Renal cortex interstitium (tissue), 11 donors: ENCODE data around the gene TNS3. TPM values are rescaled to one million over a fixed set of nuclear protein-coding genes. Genes with fewer than 3 reads are reported as not detected.

Source experiments
- DNase-seq, 11 donors: peaks; one replicate each; pipeline ENCODE4 v3.0.0-alpha.2; 2013; ENCODE audit warnings: low read depth in 9 of 11, low spot score in 4 of 11; ENCODE audit errors: extremely low read depth in 1 of 11
- polyA plus RNA-seq, 3 donors: library from polyadenylated mRNA; unstranded; fragments of 120-200 nt; gene quantifications; one replicate each; pipeline ENCODE4 v1.2.1, GENCODE V29; 2013; ENCODE audit not compliant: insufficient read length in 3 of 3

Gene TNS3
- polyA plus RNA-seq, 3 donors, result 88.3 to 97.2 (median 88.6) TPM

- no peak for DNase-seq
These were observed 256.6 kb downstream of the TNS3 start for GRCh38 chr7:47325337-47325736.

DNA sequence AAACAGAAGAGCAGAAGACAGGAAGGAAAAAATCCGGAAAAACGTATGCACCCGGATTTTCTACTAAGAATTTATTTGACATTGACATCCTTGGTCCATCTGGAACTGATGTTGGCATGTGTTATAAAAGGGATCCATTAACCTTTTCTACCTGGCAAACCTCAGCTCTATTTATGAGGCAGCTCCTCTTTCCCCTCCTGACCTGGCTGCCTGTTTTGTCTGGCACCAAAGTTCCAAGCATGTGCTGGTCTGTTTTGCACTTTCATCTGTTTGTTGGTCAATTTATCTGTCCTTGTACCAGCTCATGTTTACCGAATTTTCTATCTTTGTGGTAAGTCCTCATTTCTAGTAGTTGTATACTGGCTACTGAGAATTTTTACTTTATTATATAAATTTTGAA, 258.0 kb downstream of the TNS3 start:
- DNase-seq, result no peak

- DNase-seq, result no peak
These were observed 259.2 kb downstream of the TNS3 start for GRCh38 chr7:47322731-47323130.

- no peak for DNase-seq
These were observed 261.6 kb downstream of the TNS3 start for GRCh38 chr7:47320296-47320695.

GRCh38 chr7:47318395-47319182, 263.3 kb downstream of the TNS3 start:
- no peak for DNase-seq

DNA sequence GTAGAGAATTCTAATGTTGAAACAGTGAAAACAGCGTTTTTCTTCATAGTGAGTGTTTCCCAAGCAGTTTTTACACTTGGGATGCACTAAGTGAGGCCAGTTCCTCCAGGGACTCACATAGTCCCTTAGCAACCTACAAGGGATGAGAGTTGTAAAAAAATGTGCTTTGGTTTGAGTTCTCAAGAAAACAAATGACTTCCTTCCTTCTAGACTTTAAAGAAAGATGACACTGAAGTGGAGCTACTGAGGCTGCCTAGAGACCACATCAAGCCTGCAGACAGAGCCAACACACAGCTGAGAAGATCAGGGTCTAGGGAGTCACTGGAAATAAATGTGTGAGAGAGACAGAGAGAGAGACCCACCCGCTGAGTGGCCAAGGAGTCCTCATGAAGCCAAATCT, 264.4 kb downstream of the TNS3 start:
- no peak for DNase-seq

GRCh38 chr7:47314728-47315607, 266.9 kb downstream of the TNS3 start:
- no peak for DNase-seq

DNA sequence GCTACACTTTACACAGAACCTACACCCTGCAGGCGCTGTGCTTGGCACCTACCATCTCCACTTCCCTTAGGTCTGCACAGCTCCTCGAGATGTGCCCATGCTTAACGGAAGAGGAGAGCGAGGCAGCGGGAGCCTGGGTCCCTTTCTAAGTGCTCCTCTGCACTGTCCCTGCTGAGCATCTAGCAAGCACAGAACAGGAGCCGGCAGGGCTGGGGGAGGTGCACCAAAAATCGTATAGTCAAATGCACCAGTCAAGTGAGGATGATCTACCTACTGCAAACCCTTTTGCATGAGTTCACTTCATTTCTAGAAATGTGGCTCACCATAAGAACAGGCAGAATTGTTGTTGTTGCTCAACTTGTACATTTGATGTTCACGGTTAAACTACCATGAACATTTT, 267.7 kb downstream of the TNS3 start:
- DNase-seq, result no peak

GRCh38 chr7:47313564-47313963, 268.3 kb downstream of the TNS3 start:
- no peak for DNase-seq

- no peak for DNase-seq
These were observed 270.0 kb downstream of the TNS3 start for GRCh38 chr7:47311891-47312290.

DNA sequence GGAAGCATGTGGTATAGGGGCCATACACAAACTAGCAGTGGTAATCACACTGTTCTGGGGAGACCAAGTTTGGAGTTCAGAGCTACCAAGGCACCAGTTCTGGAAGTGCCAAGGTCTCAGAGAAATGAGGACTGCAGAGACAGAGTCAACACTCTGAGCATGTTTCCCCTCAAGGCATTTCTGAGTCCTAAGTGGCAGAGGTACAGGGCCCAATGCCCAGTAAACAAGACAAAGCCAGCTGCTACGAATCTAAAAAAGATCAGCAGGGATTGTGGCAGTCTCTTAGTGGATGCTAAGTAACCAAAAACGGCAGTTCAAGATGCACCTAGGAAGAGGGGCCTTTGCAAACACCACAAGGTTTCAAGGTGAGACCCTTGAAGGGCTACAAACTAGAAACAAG, 271.9 kb downstream of the TNS3 start:
- DNase-seq, result no peak

- no peak for DNase-seq
These were observed 273.1 kb downstream of the TNS3 start for GRCh38 chr7:47308808-47309207.

DNA sequence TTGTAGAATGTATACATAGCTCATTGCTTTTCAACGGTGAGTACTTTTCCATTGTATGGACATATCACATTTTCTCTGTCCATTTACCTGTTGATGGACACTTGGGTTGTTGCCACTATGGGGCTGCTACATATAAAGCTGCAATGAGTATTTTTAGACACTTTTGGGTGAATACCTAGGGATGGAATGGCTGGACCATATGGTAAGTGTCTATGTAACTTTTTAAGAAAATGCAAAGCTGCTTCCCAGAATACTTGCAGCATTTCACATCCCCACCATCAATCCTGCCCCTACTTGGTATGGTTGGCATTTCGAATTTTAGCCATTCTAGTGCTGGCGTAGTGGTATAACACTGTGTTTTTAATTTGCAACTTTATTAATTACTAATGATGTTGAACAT, 274.6 kb downstream of the TNS3 start:
- DNase-seq, result no peak

DNA sequence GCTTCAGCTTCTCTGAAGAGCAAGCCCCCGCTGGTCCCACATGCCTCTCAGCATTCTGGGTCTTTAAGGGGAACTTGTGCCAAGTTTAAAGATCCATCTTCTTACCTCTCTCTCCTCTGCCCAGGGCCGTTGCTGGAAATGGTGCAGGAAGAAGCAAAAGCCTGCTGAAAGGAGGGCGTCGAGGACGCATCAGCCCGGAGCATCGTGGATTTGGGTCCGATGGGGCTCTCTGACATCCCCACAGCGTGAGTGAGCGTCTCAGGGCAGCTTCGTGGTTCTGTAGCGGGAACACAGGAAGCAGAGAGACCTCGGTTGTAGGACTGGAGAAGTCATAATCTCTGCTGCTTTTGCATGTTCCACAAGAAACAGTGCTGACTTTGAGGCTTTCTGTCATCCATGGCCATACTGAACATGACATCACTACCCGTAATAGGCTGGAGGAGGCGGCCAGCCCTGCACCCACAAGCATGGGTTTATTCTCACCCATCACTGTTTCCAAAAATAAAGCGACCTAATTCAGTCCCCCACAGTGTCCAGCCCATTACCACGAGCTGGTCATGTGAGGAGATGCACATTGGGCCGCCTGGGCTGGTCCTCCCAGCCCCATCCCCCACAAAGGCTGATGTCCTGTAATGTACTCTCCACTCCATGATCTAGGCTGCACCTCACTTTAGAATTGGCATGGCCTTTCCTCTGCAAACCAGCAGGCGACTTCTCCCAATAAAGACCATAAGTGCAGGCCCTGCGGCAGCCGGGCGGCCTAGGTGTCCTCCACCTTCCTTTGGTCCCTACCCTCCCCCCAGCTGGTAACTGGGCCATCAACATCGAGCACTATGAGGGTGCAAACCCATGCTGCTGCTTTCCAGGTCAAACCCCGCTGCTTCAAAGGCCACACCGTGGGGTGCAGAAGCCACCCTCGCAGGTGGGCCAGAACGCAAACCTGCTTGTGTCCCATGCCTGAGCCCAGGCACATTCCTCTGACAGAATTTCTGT, 276.9 kb downstream of the TNS3 start:
- no peak for DNase-seq

- DNase-seq, result no peak
These were observed 278.0 kb downstream of the TNS3 start for GRCh38 chr7:47303695-47304453.

GRCh38 chr7:47303014-47303694, 278.8 kb downstream of the TNS3 start:
- DNase-seq, result no peak

DNA sequence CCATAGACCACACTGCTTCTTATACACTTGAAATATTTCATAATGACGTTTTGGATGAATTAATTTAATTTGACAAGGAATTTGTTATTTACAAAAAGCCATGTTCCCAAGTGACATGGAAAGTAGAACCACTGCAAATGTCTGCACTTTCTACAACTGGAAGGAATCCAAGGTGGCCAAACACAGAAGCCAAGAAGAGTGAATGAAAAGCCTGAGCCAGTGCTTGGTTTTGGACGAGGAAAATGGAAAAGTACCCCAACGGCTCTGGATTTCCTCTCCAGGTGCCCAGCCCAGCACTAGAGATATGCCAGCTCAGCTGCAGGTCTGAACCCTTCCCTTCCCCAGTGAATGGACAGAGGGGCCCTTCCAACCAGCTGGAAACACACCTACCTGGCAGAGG, 279.4 kb downstream of the TNS3 start:
- DNase-seq, result no peak
